Measurements from ENCODE around the gene ARHGAP15. TPM values are rescaled to one million over a fixed set of nuclear protein-coding genes. Genes with fewer than 3 reads are reported as not detected.

The ARHGAP15 gene
- total RNA-seq, 1 donor from 2014 or later, result 7.0 TPM

DNA sequence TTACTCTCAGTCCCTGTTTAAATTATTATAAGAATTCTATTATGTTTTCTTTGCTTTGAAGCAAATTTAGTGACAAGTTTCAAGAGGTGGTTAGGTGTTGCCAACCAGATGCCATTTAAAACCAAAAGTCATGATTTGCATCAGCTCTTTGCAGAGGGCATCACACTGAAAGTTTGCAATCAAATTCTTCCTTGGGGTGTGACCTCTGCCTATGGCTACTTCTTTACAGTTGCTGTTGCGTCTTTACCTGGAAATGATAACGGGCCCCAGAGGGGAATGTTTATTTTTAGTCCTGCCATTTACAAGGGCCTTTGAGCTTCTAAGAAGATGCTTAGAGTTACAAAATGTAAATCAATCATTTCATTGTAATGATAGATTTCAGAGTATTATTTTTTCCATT, 561.0 kb downstream of the ARHGAP15 start:
- TF ChIP-seq, protein P1, sequence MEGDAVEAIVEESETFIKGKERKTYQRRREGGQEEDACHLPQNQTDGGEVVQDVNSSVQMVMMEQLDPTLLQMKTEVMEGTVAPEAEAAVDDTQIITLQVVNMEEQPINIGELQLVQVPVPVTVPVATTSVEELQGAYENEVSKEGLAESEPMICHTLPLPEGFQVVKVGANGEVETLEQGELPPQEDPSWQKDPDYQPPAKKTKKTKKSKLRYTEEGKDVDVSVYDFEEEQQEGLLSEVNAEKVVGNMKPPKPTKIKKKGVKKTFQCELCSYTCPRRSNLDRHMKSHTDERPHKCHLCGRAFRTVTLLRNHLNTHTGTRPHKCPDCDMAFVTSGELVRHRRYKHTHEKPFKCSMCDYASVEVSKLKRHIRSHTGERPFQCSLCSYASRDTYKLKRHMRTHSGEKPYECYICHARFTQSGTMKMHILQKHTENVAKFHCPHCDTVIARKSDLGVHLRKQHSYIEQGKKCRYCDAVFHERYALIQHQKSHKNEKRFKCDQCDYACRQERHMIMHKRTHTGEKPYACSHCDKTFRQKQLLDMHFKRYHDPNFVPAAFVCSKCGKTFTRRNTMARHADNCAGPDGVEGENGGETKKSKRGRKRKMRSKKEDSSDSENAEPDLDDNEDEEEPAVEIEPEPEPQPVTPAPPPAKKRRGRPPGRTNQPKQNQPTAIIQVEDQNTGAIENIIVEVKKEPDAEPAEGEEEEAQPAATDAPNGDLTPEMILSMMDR (IDR thresholded peaks at IDR 0.05; ENCODE audit: borderline replicate concordance), result no peak
- H3K4me3 ChIP-seq, result no peak overlapping the region
- DNase-seq, result no peak
- no peaks in the 10 kb centered on the region for H3K36me3 ChIP-seq
- H3K9me3 ChIP-seq (replicated peaks), result no peaks in the 10 kb centered on the region
- intact Hi-C loops (cut with micrococcal nuclease), result no loop called here
- no peaks in the 10 kb centered on the region for H3K4me1 ChIP-seq
- no peaks in the 10 kb centered on the region for H3K27me3 ChIP-seq (ENCODE audit: low read depth)
- no peak overlapping the region for H3K27ac ChIP-seq (replicated peaks)

DNA sequence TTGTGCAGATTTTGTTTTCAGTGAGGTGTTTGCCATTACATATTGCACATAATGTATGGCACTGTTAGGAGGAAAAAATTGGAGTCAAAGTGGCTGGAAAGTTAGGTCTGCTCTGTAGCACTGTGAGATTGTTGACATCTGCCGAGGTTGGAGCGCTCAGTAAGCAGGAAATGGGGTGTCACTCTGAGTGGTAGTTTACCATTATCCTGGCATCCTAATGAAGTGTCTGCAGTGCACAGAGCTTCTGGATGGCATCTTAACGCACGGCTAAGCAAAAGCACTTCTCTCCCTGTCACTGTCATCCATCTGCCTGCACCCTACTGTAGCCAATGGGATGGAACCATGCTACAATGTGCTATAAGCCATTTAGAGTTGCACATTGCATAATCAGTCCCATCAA, 561.9 kb downstream of the ARHGAP15 start:
- no peak for DNase-seq
- intact Hi-C loops (cut with micrococcal nuclease), result no loop called here
- Histone ChIP-seq H3K27me3 (ENCODE audit: low read depth) (no peaks in the 10 kb centered on the region), H3K27ac (replicated peaks) (no peak overlapping the region), H3K4me3 (no peak overlapping the region), H3K36me3 (no peaks in the 10 kb centered on the region), H3K9me3 (replicated peaks) (no peaks in the 10 kb centered on the region), H3K4me1 (no peaks in the 10 kb centered on the region)
- TF ChIP-seq, protein P1 (IDR thresholded peaks at IDR 0.05; ENCODE audit: borderline replicate concordance), result no peak

DNA sequence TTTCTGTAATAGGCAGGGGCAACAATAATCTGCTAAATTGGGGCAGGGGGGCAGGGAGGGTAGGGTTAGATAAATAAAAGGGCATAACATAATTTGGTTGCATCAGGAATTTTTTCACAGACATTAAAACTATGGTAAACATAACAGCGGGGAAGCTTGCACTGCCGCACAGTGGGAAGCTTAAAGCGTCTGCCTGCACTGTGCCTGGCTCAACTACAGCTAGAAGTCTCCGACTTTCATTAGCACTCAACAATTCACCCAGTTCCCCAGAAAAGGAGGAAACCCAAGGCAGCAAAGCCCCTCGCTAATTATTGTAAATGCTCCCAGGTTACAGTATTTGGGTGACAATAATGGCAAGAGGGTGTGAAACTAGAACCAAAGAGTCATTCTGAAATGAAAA, 562.9 kb downstream of the ARHGAP15 start:
- Histone ChIP-seq H3K9me3 (replicated peaks) (no peaks in the 10 kb centered on the region), H3K27me3 (ENCODE audit: low read depth) (no peaks in the 10 kb centered on the region), H3K4me1 (no peaks in the 10 kb centered on the region), H3K27ac (replicated peaks) (no peak overlapping the region), H3K4me3 (no peak overlapping the region), H3K36me3 (no peaks in the 10 kb centered on the region)
- intact Hi-C loops (cut with micrococcal nuclease), result no loop called here
- TF ChIP-seq, protein P1 (IDR thresholded peaks at IDR 0.05; ENCODE audit: borderline replicate concordance), result no peak
- DNase-seq, result no peak

DNA sequence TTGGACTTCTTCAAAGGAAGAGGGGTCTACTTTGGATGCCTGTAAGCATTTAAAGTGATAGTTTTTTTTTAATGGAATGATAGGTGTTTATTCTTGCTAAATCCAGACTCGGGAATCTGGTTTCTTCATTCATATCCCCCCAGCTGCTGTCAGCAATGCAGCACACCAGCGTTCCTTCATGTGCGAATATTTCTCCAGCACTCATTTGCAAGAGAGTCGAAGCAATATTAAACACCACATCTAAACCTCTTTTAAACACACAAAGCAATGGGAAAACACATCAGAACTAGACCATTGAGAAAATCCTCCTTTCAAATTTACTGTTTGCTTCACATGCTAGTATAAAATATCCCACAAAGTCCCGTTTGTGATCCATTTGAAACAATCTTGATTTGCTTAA, 563.7 kb downstream of the ARHGAP15 start:
- Histone ChIP-seq H3K27me3 (ENCODE audit: low read depth) (no peaks in the 10 kb centered on the region), H3K4me1 (no peaks in the 10 kb centered on the region), H3K36me3 (no peaks in the 10 kb centered on the region), H3K9me3 (replicated peaks) (no peaks in the 10 kb centered on the region), H3K4me3 (no peak overlapping the region), H3K27ac (replicated peaks) (no peak overlapping the region)
- TF ChIP-seq, protein P1 (IDR thresholded peaks at IDR 0.05; ENCODE audit: borderline replicate concordance), result no peak
- DNase-seq, result no peak
- intact Hi-C loops (cut with micrococcal nuclease), result no loop called here

DNA sequence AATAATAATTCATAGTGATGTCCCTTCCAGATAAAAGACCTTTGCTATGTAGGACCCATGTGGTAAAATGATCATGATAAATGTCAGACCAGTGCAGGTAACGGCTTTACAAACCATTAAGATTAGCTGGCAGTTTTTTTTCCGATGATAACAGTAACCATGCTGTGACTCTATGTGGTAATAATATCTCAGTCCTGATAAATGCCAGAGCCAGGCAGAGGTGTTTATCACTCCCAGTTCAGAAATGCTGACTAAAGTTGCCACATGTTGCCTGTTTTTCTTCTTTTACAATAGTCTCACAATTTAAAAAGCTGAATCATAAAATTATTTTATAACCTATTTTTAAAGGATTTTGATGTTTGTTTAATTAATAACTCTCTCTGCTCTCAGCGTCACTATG, 565.1 kb downstream of the ARHGAP15 start:
- TF ChIP-seq, protein P1 (IDR thresholded peaks at IDR 0.05; ENCODE audit: borderline replicate concordance), result no peak
- intact Hi-C loops (cut with micrococcal nuclease), result no loop called here
- Histone ChIP-seq H3K36me3 (no peaks in the 10 kb centered on the region), H3K4me3 (no peak overlapping the region), H3K4me1 (no peaks in the 10 kb centered on the region), H3K27ac (replicated peaks) (no peak overlapping the region), H3K27me3 (ENCODE audit: low read depth) (no peaks in the 10 kb centered on the region), H3K9me3 (replicated peaks) (no peaks in the 10 kb centered on the region)
- DNase-seq, result no peak

DNA sequence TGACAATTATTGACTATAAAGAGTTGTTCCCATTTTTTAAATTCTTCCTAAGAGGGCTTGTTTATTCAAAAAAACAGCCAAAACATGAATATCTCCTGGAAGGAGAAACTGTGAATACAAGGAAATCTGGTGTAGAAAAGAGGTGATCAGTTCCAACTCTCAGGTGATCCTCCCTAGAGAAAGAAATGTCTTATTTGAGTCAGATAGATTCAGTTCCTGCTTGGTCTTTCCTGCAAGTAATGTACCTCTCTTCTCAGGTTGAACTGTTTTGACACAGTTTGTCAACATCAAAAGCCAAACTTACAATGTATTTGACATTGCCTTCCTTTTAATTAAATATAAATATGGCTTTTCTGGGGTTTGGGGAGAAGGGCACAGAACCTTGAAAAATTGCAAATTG, 567.4 kb downstream of the ARHGAP15 start:
- intact Hi-C loops (cut with micrococcal nuclease), result no loop called here
- H3K9me3 ChIP-seq (replicated peaks), result no peaks in the 10 kb centered on the region
- TF ChIP-seq, protein P1 (IDR thresholded peaks at IDR 0.05; ENCODE audit: borderline replicate concordance), result no peak

More for the DNA sequence above, 567.4 kb downstream of the ARHGAP15 start:
- H3K36me3 ChIP-seq, result no peaks in the 10 kb centered on the region
- H3K4me3 ChIP-seq, result no peak overlapping the region
- H3K27ac ChIP-seq (replicated peaks), result no peak overlapping the region
- DNase-seq, result no peak
- no peaks in the 10 kb centered on the region for H3K4me1 ChIP-seq
- H3K27me3 ChIP-seq (ENCODE audit: low read depth), result no peaks in the 10 kb centered on the region
